GM23248 (cell line): ENCODE data around the gene KCP. TPM values are rescaled to one million over a fixed set of nuclear protein-coding genes. Genes with fewer than 3 reads are reported as not detected.

Experiments
- DNase-seq: peaks from one replicate; pipeline ENCODE4 v3.0.0-alpha.2; 2015
- H2AFZ ChIP-seq: fragments of 200-600 bp; sonication (generic); 2 replicates; pipeline ENCODE4 v1.6.1; 2016; ENCODE audit warnings: antibody characterized with exemption
- H3F3A ChIP-seq: fragments of 200-600 bp; sonication (generic); 2 replicates; pipeline ENCODE4 v1.6.1; 2016; ENCODE audit warnings: mild to moderate bottlenecking, antibody characterized with exemption, mixed run types; ENCODE audit not compliant: insufficient read depth
- H3K27ac ChIP-seq: fragments of 200-600 bp; sonication (generic); 2 replicates; pipeline ENCODE4 v1.5.1; 2016; ENCODE audit warnings: mild to moderate bottlenecking
- H3K27me3 ChIP-seq: fragments of 200-600 bp; sonication (generic); replicated peaks from 2 replicates; pipeline ENCODE4 v1.6.1; 2016; ENCODE audit warnings: mild to moderate bottlenecking; ENCODE audit not compliant: insufficient read depth
- H3K36me3 ChIP-seq: fragments of 200-600 bp; sonication (generic); 2 replicates; pipeline ENCODE4 v1.6.1; 2016; ENCODE audit warnings: low read depth, mild to moderate bottlenecking
- H3K4me1 ChIP-seq: fragments of 200-600 bp; sonication (generic); 2 replicates; pipeline ENCODE4 v1.6.1; 2016; ENCODE audit warnings: mild to moderate bottlenecking; ENCODE audit not compliant: insufficient read depth
- H3K4me2 ChIP-seq: fragments of 200-600 bp; sonication (generic); one replicate; pipeline ENCODE4 v1.6.1; 2016; ENCODE audit warnings: mild to moderate bottlenecking; ENCODE audit not compliant: unreplicated experiment
- H3K4me3 ChIP-seq: fragments of 200-600 bp; sonication (generic); 2 replicates; pipeline ENCODE4 v1.5.1; 2016; ENCODE audit warnings: mild to moderate bottlenecking
- H3K79me2 ChIP-seq: fragments of 200-600 bp; sonication (generic); 2 replicates; pipeline ENCODE4 v1.6.1; 2016; ENCODE audit warnings: mild to moderate bottlenecking; ENCODE audit not compliant: insufficient read depth
- H3K9ac ChIP-seq: fragments of 200-600 bp; sonication (generic); 2 replicates; pipeline ENCODE4 v1.6.1; 2016; ENCODE audit warnings: mild to moderate bottlenecking
- H3K9me2 ChIP-seq: fragments of 200-600 bp; sonication (generic); 2 replicates; pipeline ENCODE4 v1.6.1; 2016; ENCODE audit warnings: mixed run types, mild to moderate bottlenecking, moderate library complexity; ENCODE audit not compliant: insufficient read depth
- H3K9me3 ChIP-seq: fragments of 200-600 bp; sonication (generic); one replicate; pipeline ENCODE4 v1.6.1; 2017; ENCODE audit warnings: low read depth
- H4K20me1 ChIP-seq: fragments of 200-600 bp; sonication (generic); 2 replicates; pipeline ENCODE4 v1.6.0; 2016; ENCODE audit not compliant: insufficient read depth
- EZH2 ChIP-seq: fragments of 200-600 bp; sonication (generic); IDR thresholded peaks from 2 replicates; pipeline ENCODE4 v1.6.1; 2018; ENCODE audit warnings: antibody characterized with exemption, mild to moderate bottlenecking; ENCODE audit not compliant: insufficient read depth, poor library complexity, severe bottlenecking
- EZH2phosphoT487 ChIP-seq: fragments of 200-600 bp; sonication (generic); IDR thresholded peaks from 2 replicates; pipeline ENCODE4 v1.6.1; 2018; ENCODE audit warnings: antibody characterized with exemption, moderate library complexity, mild to moderate bottlenecking, low read depth; ENCODE audit not compliant: insufficient read depth
- WGBS, 2 experiments: methylation state at CpG; one replicate each; pipeline ENCODE4 v1.1.6; 2015 to 2017; ENCODE audit warnings: low lambda C conversion rate in 2 of 2, low coverage in 1 of 2; ENCODE audit errors: missing lambda C conversion rate in 2 of 2; 5-methylcytosine and 5-hydroxymethylcytosine counted together
- in situ Hi-C: fragments of 300-500 bp; cut with MboI; formaldehyde crosslinking; loops from 2 replicates; pipeline ENCODE4 v1.15.0; 2020
- polyA plus RNA-seq: library from polyadenylated mRNA; unstranded; fragments of >200 nt; fragmentation: Nextera tagmentation; extraction: Ambion mirVana; gene quantifications from 2 replicates; pipeline ENCODE4 v1.2.1, GENCODE V29; 2016
- total RNA-seq: library from RNA; depleted of rRNA; stranded (reverse); fragments of >200 nt; shearing (Covaris generic); gene quantifications from 2 replicates; pipeline ENCODE4 v1.2.3, GENCODE V29; 2014

The KCP gene
- total and polyA plus RNA-seq, 2 experiments from 2014 or later: 0.10 TPM; not detected in 1

GRCh38 chr7:128856001-128856718 lies 54.3 kb downstream of the KCP start:
- Histone ChIP-seq H3K27me3 (no peaks in the 10 kb centered on the region), H3F3A (peaks cover 46% of the 10 kb centered on the region), H3K36me3 (peaks cover 37% of the 10 kb centered on the region; the same call in 1 of the 2 replicates), H3K9ac (no peak overlapping the region), H3K4me1 (no peaks in the 10 kb centered on the region), H3K9me2 (no peaks in the 10 kb centered on the region), H3K79me2 (no peaks in the 10 kb centered on the region), H3K4me2 (no peak overlapping the region), H3K27ac (no peak overlapping the region), H3K9me3 (no peaks in the 10 kb centered on the region), H3K4me3 (no peak overlapping the region), H4K20me1 (no peaks in the 10 kb centered on the region), H2AFZ (no peak overlapping the region)
- in situ Hi-C loops: no loop called here
- TF ChIP-seq EZH2phosphoT487 (no peak), EZH2 (no peak)
- WGBS, 2 experiments: 90 to 92% methylated on average over 14 to 17 of the region's 17 CpGs
- DNase-seq: no peak

DNA sequence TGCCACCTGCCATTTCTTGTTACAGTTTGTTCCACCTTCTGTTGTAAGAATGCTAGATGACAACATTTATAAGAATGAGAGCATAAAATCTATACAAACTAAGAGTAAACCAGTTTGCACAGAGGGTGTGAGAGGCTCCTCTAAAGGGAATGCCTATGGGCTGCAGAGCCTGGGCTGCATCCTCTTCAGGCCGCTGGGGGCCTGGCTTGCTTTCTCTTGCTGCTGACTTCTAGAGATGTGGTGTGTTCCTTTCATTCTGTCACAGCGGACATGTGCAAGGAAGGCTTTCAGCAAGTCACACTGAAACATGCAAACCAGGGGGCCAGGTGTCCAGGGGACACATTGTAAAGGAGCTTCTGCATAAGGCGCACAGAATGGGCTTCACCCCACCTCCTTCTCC lies 55.0 kb downstream of the KCP start:
- H2AFZ ChIP-seq: no peak overlapping the region
- H3K27ac ChIP-seq: no peak overlapping the region
- no peak overlapping the region for H3K4me3 ChIP-seq
- WGBS, 2 experiments: 96 to 100% methylated on average over 3 of the region's 3 CpGs
- H4K20me1 ChIP-seq: no peaks in the 10 kb centered on the region
- peaks cover 40% of the 10 kb centered on the region; the same call in 1 of the 2 replicates for H3K36me3 ChIP-seq
- H3K4me1 ChIP-seq: no peaks in the 10 kb centered on the region
- H3K9me3 ChIP-seq: no peaks in the 10 kb centered on the region
- H3F3A ChIP-seq: peaks cover 43% of the 10 kb centered on the region
- in situ Hi-C loops: no loop called here
- H3K9me2 ChIP-seq: no peaks in the 10 kb centered on the region
- TF ChIP-seq EZH2 (no peak), EZH2phosphoT487 (no peak)
- H3K27me3 ChIP-seq: no peaks in the 10 kb centered on the region
- H3K79me2 ChIP-seq: no peaks in the 10 kb centered on the region
- no peak for DNase-seq
- H3K9ac ChIP-seq: no peak overlapping the region
- H3K4me2 ChIP-seq: no peak overlapping the region

GRCh38 chr7:128854396-128854795 lies 56.1 kb downstream of the KCP start:
- no peak overlapping the region for H3K4me2 ChIP-seq
- in situ Hi-C loops: no loop called here

DNA sequence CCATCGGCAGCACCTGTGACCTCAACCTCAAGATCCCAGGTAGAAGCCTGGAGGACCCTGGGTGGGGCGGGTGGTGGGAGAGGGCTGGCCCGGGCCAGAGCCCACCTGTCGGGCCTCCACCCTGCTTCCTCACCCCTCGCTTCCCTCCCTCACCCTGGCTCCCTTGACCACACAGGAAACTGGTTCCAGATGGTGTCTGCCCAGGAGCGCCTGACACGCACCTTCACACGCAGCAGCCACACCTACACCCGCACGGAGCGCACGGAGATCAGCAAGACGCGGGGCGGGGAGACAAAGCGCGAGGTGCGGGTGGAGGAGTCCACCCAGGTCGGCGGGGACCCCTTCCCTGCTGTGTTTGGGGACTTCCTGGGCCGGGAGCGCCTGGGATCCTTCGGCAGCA lies 56.7 kb downstream of the KCP start:
- H3K27me3 ChIP-seq: no peaks in the 10 kb centered on the region
- no peak overlapping the region for H3K4me3 ChIP-seq
- WGBS, 2 experiments: 88 to 94% methylated on average over 19 to 23 of the region's 23 CpGs
- H4K20me1 ChIP-seq: no peaks in the 10 kb centered on the region
- no peaks in the 10 kb centered on the region for H3K9me2 ChIP-seq
- H3K27ac ChIP-seq: no peak overlapping the region
- no peaks in the 10 kb centered on the region for H3K4me1 ChIP-seq
- H3K79me2 ChIP-seq: no peaks in the 10 kb centered on the region
- in situ Hi-C loops: no loop called here
- TF ChIP-seq EZH2: no peak
- TF ChIP-seq EZH2phosphoT487: no peak
- no peak overlapping the region for H2AFZ ChIP-seq
- no peak for DNase-seq
- H3K9ac ChIP-seq: no peak overlapping the region
- H3K4me2 ChIP-seq: no peak overlapping the region
- no peaks in the 10 kb centered on the region for H3K9me3 ChIP-seq
- peaks cover 29% of the 10 kb centered on the region for H3F3A ChIP-seq
- peaks cover 40% of the 10 kb centered on the region; the same call in 1 of the 2 replicates for H3K36me3 ChIP-seq

More at GRCh38 chr7:128854396-128854795, 56.1 kb downstream of the KCP start:
- Histone ChIP-seq H3K9me3 (no peaks in the 10 kb centered on the region), H2AFZ (no peak overlapping the region), H3K27ac (no peak overlapping the region), H3K4me3 (no peak overlapping the region), H4K20me1 (no peaks in the 10 kb centered on the region), H3K79me2 (no peaks in the 10 kb centered on the region), H3K9me2 (no peaks in the 10 kb centered on the region), H3K4me1 (no peaks in the 10 kb centered on the region), H3F3A (peaks cover 35% of the 10 kb centered on the region), H3K36me3 (peaks cover 44% of the 10 kb centered on the region; the same call in 1 of the 2 replicates), H3K27me3 (no peaks in the 10 kb centered on the region), H3K9ac (no peak overlapping the region)
- WGBS, 2 experiments: 96 to 97% methylated on average over 21 of the region's 21 CpGs
- TF ChIP-seq EZH2 (no peak), EZH2phosphoT487 (no peak)
- DNase-seq: no peak
